GM23338 (cell line): ENCODE measurements around the gene SNRNP48. TPM values are rescaled to one million over a fixed set of nuclear protein-coding genes. Genes with fewer than 3 reads are reported as not detected.

ENCODE experiments used
- ATAC-seq: fragments of 200-7000 bp; cut with Tn5 transposase; 3 replicates; pipeline ENCODE4 v1.9.1; 2020
- DNase-seq: peaks from one replicate; pipeline ENCODE4 v3.0.0-alpha.2; 2015; ENCODE audit warnings: low spot score
- H2AFZ ChIP-seq: fragments of 200-600 bp; sonication (generic); 2 replicates; pipeline ENCODE4 v1.8.0; 2016; ENCODE audit warnings: antibody characterized with exemption, mild to moderate bottlenecking, moderate library complexity
- H3F3A ChIP-seq: fragments of 200-600 bp; sonication (generic); replicated peaks from 2 replicates; pipeline ENCODE4 v1.8.0; 2017; ENCODE audit warnings: antibody characterized with exemption, mixed run types, low read depth
- H3K27ac ChIP-seq: fragments of 200-600 bp; sonication (generic); 2 replicates; pipeline ENCODE4 v1.6.1; 2016; ENCODE audit warnings: low read depth
- H3K27me3 ChIP-seq: fragments of 200-600 bp; sonication (generic); 2 replicates; pipeline ENCODE4 v1.8.0; 2016; ENCODE audit warnings: mild to moderate bottlenecking, mixed run types, moderate library complexity; ENCODE audit not compliant: insufficient read depth
- H3K36me3 ChIP-seq: fragments of 200-600 bp; sonication (generic); 2 replicates; pipeline ENCODE4 v1.8.0; 2016; ENCODE audit warnings: mild to moderate bottlenecking; ENCODE audit not compliant: insufficient read depth
- H3K4me1 ChIP-seq: fragments of 200-600 bp; sonication (generic); 2 replicates; pipeline ENCODE4 v1.8.0; 2016; ENCODE audit warnings: mild to moderate bottlenecking, moderate library complexity; ENCODE audit not compliant: insufficient read depth
- H3K4me2 ChIP-seq: fragments of 200-600 bp; sonication (generic); 2 replicates; pipeline ENCODE4 v1.7.1; 2017; ENCODE audit warnings: mixed run types
- H3K4me3 ChIP-seq: fragments of 200-600 bp; sonication (generic); 2 replicates; pipeline ENCODE4 v1.6.1; 2016; ENCODE audit warnings: mixed run types
- H3K79me2 ChIP-seq: fragments of 200-600 bp; sonication (generic); replicated peaks from 2 replicates; pipeline ENCODE4 v1.8.0; 2017; ENCODE audit warnings: mild to moderate bottlenecking; ENCODE audit not compliant: insufficient read depth
- H3K9me2 ChIP-seq: fragments of 200-600 bp; sonication (generic); 2 replicates; pipeline ENCODE4 v1.8.0; 2017; ENCODE audit not compliant: insufficient read depth
- H4K20me1 ChIP-seq: fragments of 200-600 bp; sonication (generic); replicated peaks from 2 replicates; pipeline ENCODE4 v1.8.0; 2017; ENCODE audit warnings: mild to moderate bottlenecking; ENCODE audit not compliant: insufficient read depth
- H3K27ac Mint-ChIP-seq: 2 replicates; pipeline ENCODE4 v1.8.0; 2020; ENCODE audit warnings: inconsistent platforms, mild to moderate bottlenecking, moderate library complexity, mixed read lengths
- H3K27me3 Mint-ChIP-seq: 3 replicates; pipeline ENCODE4 v1.8.0; 2022; ENCODE audit warnings: low read depth, mild to moderate bottlenecking, moderate library complexity, mixed read lengths, inconsistent platforms; ENCODE audit not compliant: insufficient read depth, poor library complexity
- H3K36me3 Mint-ChIP-seq: 3 replicates; pipeline ENCODE4 v1.8.0; 2021; ENCODE audit warnings: low read depth, mild to moderate bottlenecking, inconsistent platforms, moderate library complexity, mixed read lengths
- H3K4me1 Mint-ChIP-seq: 3 replicates; pipeline ENCODE4 v1.8.0; 2020; ENCODE audit warnings: mild to moderate bottlenecking, inconsistent platforms, mixed read lengths
- H3K4me3 Mint-ChIP-seq: 3 replicates; pipeline ENCODE4 v1.8.0; 2021; ENCODE audit warnings: moderate library complexity, mild to moderate bottlenecking, inconsistent platforms, mixed read lengths
- H3K9me3 Mint-ChIP-seq: 3 replicates; pipeline ENCODE4 v1.8.0; 2020; ENCODE audit warnings: moderate library complexity, mild to moderate bottlenecking, inconsistent platforms, mixed read lengths
- CREB1 ChIP-seq: fragments of 250-450 bp; sonication (Bioruptor Pico); IDR thresholded peaks from 2 replicates; pipeline ENCODE4 v1.5.0; 2020; ENCODE audit warnings: low read depth, mild to moderate bottlenecking, moderate library complexity
- CTCF ChIP-seq, 2 experiments: fragments of 200-600 bp in 1 of 2; sonication (generic) in 1 of 2; conservative IDR thresholded peaks; 2 replicates each; pipeline versions ENCODE4 v1.5.1 to v1.6.1; 2016 to 2017; ENCODE audit warnings: antibody characterized with exemption in 2 of 2, low read depth in 2 of 2, mild to moderate bottlenecking in 2 of 2, moderate library complexity in 1 of 2
- ETS1 ChIP-seq: IDR thresholded peaks from 2 replicates; pipeline ENCODE4 v1.6.1; 2016; ENCODE audit warnings: antibody characterized with exemption
- EZH2 ChIP-seq: fragments of 200-600 bp; sonication (generic); IDR thresholded peaks from one replicate; pipeline ENCODE4 v1.8.0; 2017; ENCODE audit warnings: antibody characterized with exemption, mild to moderate bottlenecking, low read depth; ENCODE audit not compliant: unreplicated experiment
- EZH2phosphoT487 ChIP-seq: fragments of 200-600 bp; sonication (generic); IDR thresholded peaks from one replicate; pipeline ENCODE4 v1.8.1; 2018; ENCODE audit warnings: antibody characterized with exemption; ENCODE audit not compliant: unreplicated experiment
- JUNB ChIP-seq: IDR thresholded peaks from one replicate; pipeline ENCODE4 v1.6.1; 2016; ENCODE audit warnings: antibody characterized with exemption; ENCODE audit not compliant: unreplicated experiment
- POLR2AphosphoS5 ChIP-seq: IDR thresholded peaks from 2 replicates; pipeline ENCODE4 v1.6.1; 2016; ENCODE audit warnings: antibody characterized with exemption, low read depth
- REST ChIP-seq: IDR thresholded peaks from one replicate; pipeline ENCODE4 v1.6.1; 2018; ENCODE audit warnings: antibody characterized with exemption; ENCODE audit not compliant: unreplicated experiment
- STAT1 ChIP-seq: IDR thresholded peaks from one replicate; pipeline ENCODE4 v1.6.1; 2016; ENCODE audit warnings: antibody characterized with exemption; ENCODE audit not compliant: unreplicated experiment
- ZNF114 ChIP-seq: fragments of 250-450 bp; sonication (Bioruptor Pico); IDR thresholded peaks from 2 replicates; pipeline ENCODE4 v1.5.0; 2020; ENCODE audit warnings: mild to moderate bottlenecking, moderate library complexity
- ZNF331 ChIP-seq: fragments of 250-450 bp; sonication (Bioruptor Pico); IDR thresholded peaks from 2 replicates; pipeline ENCODE4 v1.5.0; 2020; ENCODE audit warnings: low read depth, mild to moderate bottlenecking, moderate library complexity
- ZNF462 ChIP-seq: fragments of 250-450 bp; sonication (Bioruptor Pico); IDR thresholded peaks from 2 replicates; pipeline ENCODE4 v1.5.0; 2020; ENCODE audit warnings: mild to moderate bottlenecking, moderate library complexity
- polyA plus RNA-seq: library from polyadenylated mRNA; unstranded; fragments of >200 nt; fragmentation: Nextera tagmentation; extraction: Ambion mirVana; gene quantifications from 2 replicates; pipeline ENCODE4 v1.2.1, GENCODE V29; 2016
- total RNA-seq: library from RNA; depleted of rRNA; stranded (reverse); fragments of >200 nt; shearing (Covaris generic); gene quantifications from 2 replicates; pipeline ENCODE4 v1.2.3, GENCODE V29; 2014

The SNRNP48 gene
- total and polyA plus RNA-seq, 2 experiments from 2014 or later = 17.2 to 23.9 TPM

- no peaks in the 10 kb centered on the region for H3F3A ChIP-seq
- no peak for DNase-seq
- H3K9me3 Mint-ChIP-seq = no peaks in the 10 kb centered on the region
- no peaks in the 10 kb centered on the region for H3K9me2 ChIP-seq
- peaks cover 17% of the 10 kb centered on the region for H3K27me3 Mint-ChIP-seq
- no peaks in the 10 kb centered on the region for H4K20me1 ChIP-seq
- no peaks in the 10 kb centered on the region for H3K79me2 ChIP-seq
- peaks cover under 1% of the 10 kb centered on the region; the same call in 1 of the 3 replicates for H3K36me3 Mint-ChIP-seq
- no peak for ATAC-seq
- no peak overlapping the region for H3K27ac ChIP-seq
- no peak overlapping the region for H2AFZ ChIP-seq
- H3K27me3 ChIP-seq = no peaks in the 10 kb centered on the region
- no peak overlapping the region for H3K27ac Mint-ChIP-seq
- H3K4me3 Mint-ChIP-seq = no peak overlapping the region
- TF ChIP-seq CREB1 (CRISPR knock-in tag) = no peak
- no peak for TF ChIP-seq ETS1
- TF ChIP-seq EZH2phosphoT487 = no peak
- TF ChIP-seq JUNB = no peak
- no peak for TF ChIP-seq STAT1
- TF ChIP-seq ZNF331 (CRISPR knock-in tag) = no peak
- TF ChIP-seq EZH2 = no peak
- no peak for TF ChIP-seq ZNF114 (CRISPR knock-in tag)
- TF ChIP-seq CTCF (conservative IDR thresholded peaks at IDR 0.05; ENCODE audit: low read depth in 2 of 2) = no peak
- no peak for TF ChIP-seq REST
- TF ChIP-seq ZNF462 (CRISPR knock-in tag) = no peak
- no peak for TF ChIP-seq POLR2AphosphoS5
- no peak overlapping the region for H3K4me3 ChIP-seq
- H3K4me1 Mint-ChIP-seq = peaks cover 5% of the 10 kb centered on the region; the same call in 2 of the 3 replicates
- H3K4me2 ChIP-seq = no peak overlapping the region
- no peaks in the 10 kb centered on the region for H3K36me3 ChIP-seq
- H3K4me1 ChIP-seq = no peaks in the 10 kb centered on the region
Observed at GRCh38 chr6:7617801-7618764, 28.1 kb downstream of the SNRNP48 start.
